ELF-1 (cell line): ENCODE data around the gene FBLN5.
"Not testable (repeated sequence)": the region's sequence is repeated elsewhere in the genome, so short reads cannot be mapped to it uniquely, and the experiment has no call there.

ENCODE experiments used
- DNase-seq: peaks from one replicate; pipeline ENCODE4 v3.0.0-alpha.2; 2016; ENCODE audit warnings: low read depth, low spot score

The FBLN5 gene

DNA sequence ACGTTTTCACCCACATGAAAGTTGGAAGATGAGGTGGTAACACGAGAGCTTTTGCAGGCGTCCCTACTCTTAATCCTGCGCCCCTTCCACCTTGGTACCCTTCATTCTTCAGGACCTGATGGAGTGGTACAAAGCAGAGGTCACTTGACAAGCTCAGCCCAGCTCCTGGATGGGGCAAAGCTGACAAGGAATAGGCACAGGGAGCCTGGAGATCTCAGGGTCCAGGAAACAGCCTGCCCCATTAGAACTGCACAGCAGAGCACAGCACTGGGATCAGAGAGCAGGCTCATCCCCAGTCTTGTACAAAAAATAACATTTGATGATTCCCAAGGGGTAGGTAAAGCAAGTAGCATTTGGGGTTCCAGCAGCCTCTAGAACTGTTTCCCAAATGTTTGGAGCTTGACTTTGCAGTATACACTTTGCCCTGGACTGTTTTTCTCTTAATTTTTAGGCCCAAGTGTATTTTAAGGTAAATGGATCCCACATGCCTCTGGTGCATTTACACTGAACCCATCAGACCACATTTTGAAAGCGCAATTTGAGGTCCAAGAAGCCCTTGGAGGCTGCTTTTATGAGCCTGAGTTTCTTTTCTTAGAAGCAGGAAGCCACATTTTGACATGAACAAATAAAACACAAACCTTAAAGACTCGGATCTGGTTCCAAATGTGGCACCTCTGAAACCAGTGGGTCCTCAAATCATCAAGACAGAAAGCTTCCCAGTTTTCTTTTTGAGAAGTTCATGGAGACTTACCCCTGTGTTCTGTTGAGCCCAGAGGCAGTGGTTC, 80.8 kb downstream of the FBLN5 start:
- DNase-seq: no peak

DNA sequence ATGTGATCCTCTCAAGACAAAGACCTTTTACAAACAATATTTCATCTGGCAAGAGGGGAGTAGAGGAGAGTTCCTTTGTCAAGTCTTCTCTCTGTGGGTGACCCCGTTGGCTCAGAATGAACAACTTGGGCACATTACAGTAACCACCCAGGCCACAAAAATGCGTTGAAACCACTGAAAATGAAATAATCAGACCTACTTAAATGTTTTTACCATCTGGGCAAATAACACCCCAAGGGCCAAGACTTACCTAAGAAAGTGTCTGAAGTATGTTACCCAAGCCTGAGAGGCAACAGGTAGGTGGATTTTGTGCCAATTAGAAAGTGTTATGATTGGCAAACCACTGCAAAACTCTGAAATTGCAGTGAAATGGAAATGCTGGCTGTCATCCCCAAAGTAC, 81.4 kb downstream of the FBLN5 start:
- DNase-seq: no peak

- DNase-seq: no peak
These were observed 85.1 kb downstream of the FBLN5 start for GRCh38 chr14:91862417-91862816.

DNA sequence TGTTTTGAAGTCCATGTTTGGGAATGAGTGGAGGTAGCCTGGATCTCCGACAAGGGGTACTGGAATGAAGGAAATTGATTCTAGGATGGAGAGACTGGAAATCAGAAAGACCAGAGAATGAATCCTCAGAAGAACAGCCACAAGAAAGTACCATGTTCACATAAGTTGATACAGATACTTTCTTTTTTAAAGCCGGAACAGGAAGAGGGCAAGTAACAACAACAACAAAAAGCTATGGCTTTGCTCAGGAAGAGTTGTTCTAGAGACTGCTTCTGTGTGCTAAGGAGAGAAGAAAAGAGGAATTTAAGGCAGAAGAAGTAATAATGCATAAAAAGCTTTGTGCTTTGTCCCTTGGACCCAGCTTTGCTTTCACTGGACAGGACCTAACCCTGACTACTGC, 86.4 kb downstream of the FBLN5 start:
- DNase-seq: no peak

GRCh38 chr14:91860238-91860637, 87.3 kb downstream of the FBLN5 start:
- no peak for DNase-seq

DNA sequence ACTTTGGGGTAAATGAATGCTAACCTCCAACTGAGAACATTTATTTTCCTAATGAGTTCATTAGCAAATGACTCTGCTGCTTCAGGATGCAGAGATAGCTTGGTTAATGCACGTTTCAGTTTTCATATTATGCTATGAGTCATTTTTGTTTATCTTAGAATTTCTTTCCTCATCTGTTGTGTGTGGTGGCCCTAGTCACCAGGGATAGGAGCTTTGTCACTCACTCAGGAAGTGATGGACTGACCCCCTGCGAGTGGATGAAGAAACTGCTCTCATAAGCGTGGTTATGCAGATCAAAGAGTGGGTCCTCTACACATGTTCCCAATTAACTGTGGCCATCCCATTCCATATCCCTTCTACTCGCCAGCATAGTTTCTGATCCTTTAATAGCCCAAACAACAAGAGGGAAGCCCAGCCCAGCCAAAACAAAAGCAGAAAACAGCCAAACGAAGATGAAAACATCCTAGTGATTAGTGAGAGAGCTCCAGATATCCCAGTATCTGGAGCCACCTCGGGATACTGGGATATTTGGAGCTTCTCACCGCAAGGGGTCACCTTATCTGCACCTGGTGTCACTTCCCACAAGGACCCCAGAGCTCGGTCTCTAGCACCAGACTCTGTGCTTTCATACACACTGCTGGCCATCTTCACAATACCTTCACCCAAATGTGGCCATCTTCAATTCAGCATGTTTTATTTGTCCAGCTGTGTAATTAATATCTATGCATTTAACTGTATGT, 88.8 kb downstream of the FBLN5 start:
- DNase-seq: peak; percentile 14

DNA sequence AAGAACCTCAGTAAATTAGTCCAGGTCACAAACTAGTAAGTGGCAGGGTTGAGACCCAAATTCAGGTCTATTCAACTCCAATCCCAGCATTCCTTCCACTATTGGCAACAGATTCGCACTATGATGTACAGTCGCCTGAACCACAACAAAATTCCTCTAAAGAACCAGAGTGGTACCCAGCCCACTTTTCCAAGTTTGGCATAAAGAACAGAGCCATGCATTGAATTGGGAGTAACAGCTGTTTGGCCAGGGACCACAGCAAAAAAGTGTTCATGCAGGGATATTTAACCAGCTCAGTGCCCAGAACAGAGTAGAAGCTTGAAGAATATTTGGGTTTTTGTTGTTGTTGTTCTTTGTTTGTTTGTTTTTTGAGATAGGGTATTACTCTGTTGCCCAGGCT, 89.9 kb downstream of the FBLN5 start:
- DNase-seq: no peak

DNA sequence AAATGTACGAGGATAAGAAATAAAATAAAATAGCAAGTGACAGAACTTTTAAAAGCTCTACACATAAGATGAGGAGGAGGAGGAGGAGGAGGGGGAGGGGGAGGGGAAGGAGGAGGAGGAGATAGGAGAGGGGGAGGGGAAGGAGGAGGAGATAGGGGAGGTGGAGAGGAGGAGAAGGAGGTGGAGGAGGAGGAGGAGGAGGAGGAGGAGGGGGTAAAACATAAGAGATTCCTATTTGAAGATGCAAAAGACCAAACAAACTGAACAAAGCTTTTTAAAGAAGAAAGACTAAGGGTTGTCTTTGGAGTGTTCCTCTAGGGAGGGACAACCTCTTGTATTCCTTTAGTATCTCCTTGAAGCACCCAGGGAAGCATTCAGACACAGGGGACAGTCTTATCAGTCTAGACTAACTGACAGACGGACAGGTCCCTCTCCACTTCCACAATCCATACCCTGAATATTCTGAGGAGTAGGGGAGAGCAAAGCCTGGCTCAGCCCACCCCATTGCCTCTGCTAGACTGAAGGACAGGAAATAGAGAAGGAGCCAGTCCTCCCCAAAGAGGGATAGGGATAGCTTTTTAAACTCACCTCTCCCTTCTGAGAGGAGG, 93.1 kb downstream of the FBLN5 start:
- no peak for DNase-seq

DNA sequence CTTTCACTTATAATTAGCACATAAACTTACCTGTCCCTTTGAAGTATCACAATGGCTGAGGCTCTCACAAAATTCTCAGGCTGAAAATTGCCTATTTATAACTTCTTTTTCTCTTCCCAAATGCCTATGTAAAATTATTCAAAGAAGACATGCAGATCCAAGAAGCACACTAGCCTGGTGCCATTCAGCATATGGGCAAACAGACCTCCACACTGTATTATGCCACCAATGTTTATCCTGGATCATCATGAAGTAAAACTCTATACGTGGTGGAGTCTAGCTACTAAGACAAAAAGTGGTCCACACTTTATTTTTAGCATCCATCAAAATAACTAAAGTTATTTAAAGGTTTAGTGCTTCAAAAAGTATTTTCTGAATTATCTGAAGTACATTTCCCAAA, 95.9 kb downstream of the FBLN5 start:
- DNase-seq: no peak

- DNase-seq: no peak
These were observed 98.9 kb downstream of the FBLN5 start for GRCh38 chr14:91848504-91849001.

GRCh38 chr14:91847693-91848092, 99.8 kb downstream of the FBLN5 start:
- no peak for DNase-seq

GRCh38 chr14:91845652-91846051, 101.8 kb downstream of the FBLN5 start:
- DNase-seq: no peak

DNA sequence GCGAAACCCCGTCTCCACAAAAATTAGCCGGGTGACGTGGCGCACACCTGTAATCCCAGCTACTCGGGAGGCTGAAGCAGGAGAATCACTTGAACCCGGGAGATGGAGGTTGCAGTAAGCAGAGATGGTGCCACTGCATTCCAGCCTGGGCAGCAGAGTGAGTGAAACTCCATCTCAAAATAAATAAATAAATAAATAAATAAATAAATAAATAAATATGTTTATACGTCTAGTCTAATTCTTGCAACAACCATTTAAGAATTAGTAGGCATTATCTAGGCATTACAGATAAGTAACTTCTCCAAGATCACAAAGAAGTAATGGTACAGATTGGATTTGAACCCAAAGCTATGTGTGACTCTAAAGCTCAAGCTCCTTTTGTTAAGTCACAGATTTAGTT, 102.4 kb downstream of the FBLN5 start:
- not testable (repeated sequence) for DNase-seq

GRCh38 chr14:91844029-91844428, 103.5 kb downstream of the FBLN5 start:
- DNase-seq: no peak

GRCh38 chr14:91843437-91843836, 104.1 kb downstream of the FBLN5 start:
- DNase-seq: no peak

GRCh38 chr14:91841065-91841464, 106.4 kb downstream of the FBLN5 start:
- no peak for DNase-seq

DNA sequence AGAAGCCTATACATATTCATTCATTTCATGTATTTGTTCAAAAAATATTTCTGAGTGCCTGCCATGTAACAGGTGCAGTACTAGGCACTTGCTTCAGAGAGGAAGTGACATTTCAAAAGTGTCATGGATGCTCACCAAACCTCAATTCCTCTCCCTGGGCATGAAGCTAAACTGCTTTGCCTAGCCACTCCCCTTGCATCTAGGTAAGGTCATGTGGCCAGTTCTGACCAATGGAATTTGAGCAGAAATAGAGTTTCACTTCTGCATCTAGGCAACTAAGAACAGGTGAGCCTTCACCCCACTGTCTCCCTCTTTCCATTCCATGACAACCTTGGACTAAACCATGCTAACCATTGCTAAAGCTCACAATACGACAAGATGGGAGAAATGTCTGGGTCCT, 107.7 kb downstream of the FBLN5 start:
- DNase-seq: no peak

GRCh38 chr14:91837076-91837475, 110.4 kb downstream of the FBLN5 start:
- DNase-seq: no peak

DNA sequence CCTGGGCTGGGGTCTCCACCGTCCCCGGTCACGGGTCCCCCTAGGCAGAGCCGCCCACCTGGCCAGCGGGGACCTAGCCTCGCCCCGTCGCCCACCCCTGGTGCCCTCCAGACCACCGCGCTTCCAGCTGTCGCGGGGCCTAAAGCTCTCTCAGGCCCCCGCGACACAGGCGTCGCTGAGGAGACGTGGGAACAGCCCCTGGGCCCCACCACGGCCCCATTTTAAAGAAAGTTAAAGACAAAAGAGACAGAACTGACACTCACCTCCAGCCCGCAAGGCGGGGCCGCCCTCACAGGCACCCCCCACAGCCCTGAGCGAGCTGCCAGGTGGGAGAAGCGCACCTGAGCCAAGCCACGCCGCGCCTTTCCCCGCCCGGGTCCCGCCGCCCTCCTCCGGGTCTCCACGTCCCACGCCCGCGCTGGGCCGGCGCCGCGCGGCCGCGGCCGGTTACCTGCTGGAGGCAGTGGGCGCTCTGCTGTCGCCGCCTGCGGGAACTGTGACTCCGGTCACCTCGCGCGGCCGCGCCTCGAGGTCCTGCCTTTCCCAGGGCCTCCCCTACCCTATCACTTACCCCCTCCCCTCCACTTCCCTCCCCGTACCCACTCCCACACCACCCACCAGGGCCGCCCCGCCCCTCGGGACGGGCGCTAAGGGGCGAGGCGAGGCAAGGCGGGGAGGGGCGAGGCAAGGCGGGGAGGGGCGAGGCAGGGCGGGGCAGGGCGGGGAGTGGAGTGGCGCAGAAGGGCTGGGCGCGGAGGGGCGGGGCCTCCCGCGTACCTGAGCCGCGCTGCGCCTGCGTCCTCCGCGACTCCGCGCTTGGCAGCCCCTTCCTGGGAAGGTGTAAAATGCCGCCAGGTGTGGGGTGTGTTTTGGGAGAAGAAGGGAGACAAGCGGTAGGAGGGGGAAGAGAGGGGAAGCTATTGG, 111.3 kb downstream of the FBLN5 start:
- peak; percentile 74 for DNase-seq

- DNase-seq: no peak
These were observed 112.1 kb downstream of the FBLN5 start for GRCh38 chr14:91835197-91835919.

DNA sequence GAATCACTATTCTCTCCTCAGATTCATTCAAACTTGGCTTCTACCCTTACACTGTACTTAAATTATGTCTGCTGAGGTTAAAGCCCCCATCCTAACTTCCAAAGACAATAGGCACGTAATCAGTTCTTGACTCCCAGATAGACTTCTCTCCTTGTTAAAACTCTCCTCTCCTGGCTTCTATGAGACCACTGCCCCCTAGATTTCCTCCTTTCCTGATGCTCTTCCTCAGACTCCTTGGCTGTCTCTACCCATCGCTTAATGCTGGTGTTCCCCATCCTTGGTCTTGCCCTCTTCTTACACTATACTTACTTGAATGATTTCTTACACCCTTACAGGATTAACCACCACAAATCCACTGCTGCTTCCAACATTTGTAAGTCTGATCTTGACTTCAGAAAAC, 112.9 kb downstream of the FBLN5 start:
- no peak for DNase-seq
